ENCODE data around the gene RUSF1. TPM values are rescaled to one million over a fixed set of nuclear protein-coding genes. Genes with fewer than 3 reads are reported as not detected.

The RUSF1 gene
- total and polyA plus RNA-seq, 2 donors from 2014 or later: 51.8 to 69.2 TPM

- DNase-seq (peak in 1 of 5 donors; percentile 62), FAIRE-seq (no peak)
- H3K27ac ChIP-seq (ENCODE audit: low read depth in 2 of 2, low read length in 2 of 2): no peak overlapping the region
- intact Hi-C loops (cut with DNase I): no loop called here
- no peaks in the 10 kb centered on the region for H3K9me3 ChIP-seq (ENCODE audit: control insufficient read depth in 2 of 3, insufficient read depth in 1 of 3, low read length in 3 of 3)
- H3K4me3 ChIP-seq (ENCODE audit: low read length in 3 of 3): no peak overlapping the region
- no peak overlapping the region for H3K9ac ChIP-seq (ENCODE audit: low read length in 3 of 3)
- H3K4me1 ChIP-seq (ENCODE audit: control insufficient read depth in 2 of 3, insufficient read depth in 2 of 3, low read depth in 1 of 3, low read length in 3 of 3): peaks cover 3 to 12% (median 5%) of the 10 kb centered on the region in 3 donors
- H3K36me3 ChIP-seq (ENCODE audit: control insufficient read depth in 2 of 3, insufficient read depth in 3 of 3, low read length in 3 of 3): peaks cover 0 to 10% (median 2%) of the 10 kb centered on the region in 3 donors
- TF ChIP-seq, protein P1, sequence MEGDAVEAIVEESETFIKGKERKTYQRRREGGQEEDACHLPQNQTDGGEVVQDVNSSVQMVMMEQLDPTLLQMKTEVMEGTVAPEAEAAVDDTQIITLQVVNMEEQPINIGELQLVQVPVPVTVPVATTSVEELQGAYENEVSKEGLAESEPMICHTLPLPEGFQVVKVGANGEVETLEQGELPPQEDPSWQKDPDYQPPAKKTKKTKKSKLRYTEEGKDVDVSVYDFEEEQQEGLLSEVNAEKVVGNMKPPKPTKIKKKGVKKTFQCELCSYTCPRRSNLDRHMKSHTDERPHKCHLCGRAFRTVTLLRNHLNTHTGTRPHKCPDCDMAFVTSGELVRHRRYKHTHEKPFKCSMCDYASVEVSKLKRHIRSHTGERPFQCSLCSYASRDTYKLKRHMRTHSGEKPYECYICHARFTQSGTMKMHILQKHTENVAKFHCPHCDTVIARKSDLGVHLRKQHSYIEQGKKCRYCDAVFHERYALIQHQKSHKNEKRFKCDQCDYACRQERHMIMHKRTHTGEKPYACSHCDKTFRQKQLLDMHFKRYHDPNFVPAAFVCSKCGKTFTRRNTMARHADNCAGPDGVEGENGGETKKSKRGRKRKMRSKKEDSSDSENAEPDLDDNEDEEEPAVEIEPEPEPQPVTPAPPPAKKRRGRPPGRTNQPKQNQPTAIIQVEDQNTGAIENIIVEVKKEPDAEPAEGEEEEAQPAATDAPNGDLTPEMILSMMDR (IDR thresholded peaks at IDR 0.05; ENCODE audit: borderline replicate concordance, extremely low read depth, insufficient read depth): no peak
- no peaks in the 10 kb centered on the region for H3K27me3 ChIP-seq (ENCODE audit: control insufficient read depth, insufficient read depth, low read length)
Observed at GRCh38 chr16:31464781-31465260, 43.4 kb downstream of the RUSF1 start.

DNA sequence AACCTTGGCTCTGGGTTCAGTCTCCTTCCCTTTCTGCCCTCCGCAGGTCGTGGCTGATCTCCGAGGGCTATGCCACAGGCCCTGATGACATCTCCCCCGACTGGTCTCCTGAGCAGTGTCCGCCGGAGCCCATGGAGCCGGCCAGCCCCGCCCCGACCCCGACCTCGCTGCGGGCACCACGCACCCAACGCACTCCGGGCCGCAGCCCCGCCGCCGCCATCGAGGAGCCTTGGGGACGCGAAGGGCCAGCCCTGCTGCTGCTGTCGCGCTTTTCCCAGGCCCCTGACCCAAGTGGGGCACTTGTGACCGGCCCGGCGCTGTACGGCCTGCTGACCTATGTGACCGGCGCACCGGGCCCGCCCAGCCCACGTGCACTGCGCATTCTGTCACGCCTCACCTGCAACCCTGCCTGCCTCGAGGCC lies 43.8 kb downstream of the RUSF1 start:
- TF ChIP-seq, protein P1 (IDR thresholded peaks at IDR 0.05; ENCODE audit: borderline replicate concordance, extremely low read depth, insufficient read depth): no peak
- Histone ChIP-seq H3K27ac (ENCODE audit: low read depth in 2 of 2, low read length in 2 of 2) (no peak overlapping the region), H3K9ac (ENCODE audit: low read length in 3 of 3) (no peak overlapping the region), H3K27me3 (ENCODE audit: control insufficient read depth, insufficient read depth, low read length) (no peaks in the 10 kb centered on the region), H3K9me3 (ENCODE audit: control insufficient read depth in 2 of 3, insufficient read depth in 1 of 3, low read length in 3 of 3) (no peaks in the 10 kb centered on the region), H3K4me1 (ENCODE audit: control insufficient read depth in 2 of 3, insufficient read depth in 2 of 3, low read depth in 1 of 3, low read length in 3 of 3) (peaks cover 3 to 12% (median 5%) of the 10 kb centered on the region in 3 donors), H3K36me3 (ENCODE audit: control insufficient read depth in 2 of 3, insufficient read depth in 3 of 3, low read length in 3 of 3) (peaks cover 0 to 10% (median 2%) of the 10 kb centered on the region in 3 donors), H3K4me3 (ENCODE audit: low read length in 3 of 3) (no peak overlapping the region)
- FAIRE-seq: no peak
- intact Hi-C loops (cut with DNase I): no loop called here
- DNase-seq: peak in 1 of 5 donors; percentile 74

DNA sequence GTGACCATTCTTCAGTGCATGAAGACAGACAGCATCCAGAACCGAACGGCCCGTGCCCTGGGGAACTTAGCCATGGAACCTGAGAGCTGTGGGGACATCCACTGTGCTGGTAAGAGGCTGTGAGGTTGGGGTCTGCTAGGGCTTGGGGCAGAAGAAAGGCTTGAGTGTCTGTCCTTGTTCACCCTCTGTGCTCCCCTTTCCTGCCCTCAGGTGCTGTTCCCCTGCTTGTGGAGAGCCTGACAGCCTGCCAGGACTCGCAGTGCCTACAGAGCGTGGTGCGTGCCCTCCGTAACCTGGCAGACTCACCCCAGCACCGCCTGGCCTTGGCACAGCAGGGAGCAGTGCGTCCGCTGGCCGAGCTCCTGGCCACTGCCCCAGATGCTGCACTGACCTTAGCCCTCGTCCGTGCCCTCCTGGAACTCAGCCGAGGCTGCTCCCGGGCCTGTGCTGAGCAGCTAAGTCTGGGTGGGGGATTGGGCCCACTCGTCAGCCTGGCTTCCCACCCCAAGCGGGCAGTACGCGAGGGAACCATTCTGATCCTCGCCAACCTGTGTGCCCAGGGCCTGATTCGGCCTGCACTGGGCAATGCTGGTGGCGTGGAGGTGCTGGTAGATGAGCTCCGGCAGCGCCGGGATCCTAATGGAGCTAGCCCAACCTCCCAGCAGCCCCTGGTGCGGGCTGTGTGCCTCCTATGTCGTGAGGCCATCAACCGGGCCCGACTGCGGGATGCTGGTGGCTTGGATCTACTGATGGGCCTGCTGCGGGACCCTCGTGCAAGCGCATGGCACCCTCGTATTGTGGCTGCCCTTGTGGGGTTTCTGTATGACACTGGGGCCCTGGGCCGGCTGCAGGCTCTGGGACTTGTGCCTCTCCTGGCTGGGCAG lies 46.0 kb downstream of the RUSF1 start:
- intact Hi-C loops (cut with DNase I): no loop called here
- TF ChIP-seq, protein P1 (IDR thresholded peaks at IDR 0.05; ENCODE audit: borderline replicate concordance, extremely low read depth, insufficient read depth): no peak
- H3K27me3 ChIP-seq (ENCODE audit: control insufficient read depth, insufficient read depth, low read length): no peaks in the 10 kb centered on the region
- no peak overlapping the region for H3K27ac ChIP-seq (ENCODE audit: low read depth in 2 of 2, low read length in 2 of 2)
- FAIRE-seq: no peak
- H3K9ac ChIP-seq (ENCODE audit: low read length in 3 of 3): no peak overlapping the region
- no peak overlapping the region for H3K4me3 ChIP-seq (ENCODE audit: low read length in 3 of 3)
- H3K4me1 ChIP-seq (ENCODE audit: control insufficient read depth in 2 of 3, insufficient read depth in 2 of 3, low read depth in 1 of 3, low read length in 3 of 3): peaks cover 3 to 18% (median 13%) of the 10 kb centered on the region in 3 donors
- DNase-seq: peak in 1 of 5 donors; percentile 77
- no peaks in the 10 kb centered on the region for H3K9me3 ChIP-seq (ENCODE audit: control insufficient read depth in 2 of 3, insufficient read depth in 1 of 3, low read length in 3 of 3)
- peaks cover 0 to 7% (median 2%) of the 10 kb centered on the region in 3 donors for H3K36me3 ChIP-seq (ENCODE audit: control insufficient read depth in 2 of 3, insufficient read depth in 3 of 3, low read length in 3 of 3)
